Thyroid gland (tissue), 4 donors: ENCODE results near the gene DNASE2. TPM values are rescaled to one million over a fixed set of nuclear protein-coding genes. Genes with fewer than 3 reads are reported as not detected.

ENCODE experiments used
- DNase-seq, 2 donors: peaks; one replicate each; pipeline ENCODE4 v3.0.0-alpha.2; 2019
- H3K27ac ChIP-seq, 3 donors: fragments of 200-600 bp; sonication (generic); 1 replicate in 2 of 3; 2 replicates in 1 of 3; pipeline ENCODE4 v1.5.1; 2016 to 2019; ENCODE audit warnings: mild to moderate bottlenecking in 1 of 3, moderate library complexity in 1 of 3
- H3K27me3 ChIP-seq: fragments of 200-600 bp; sonication (generic); one replicate; pipeline ENCODE4 v1.5.1; 2019
- H3K36me3 ChIP-seq, 2 donors: fragments of 200-600 bp; sonication (generic); one replicate each; pipeline ENCODE4 v1.5.1; 2016 to 2019
- H3K4me1 ChIP-seq, 2 donors: fragments of 200-600 bp; sonication (generic); one replicate each; pipeline ENCODE4 v1.5.1; 2017 to 2019
- H3K4me3 ChIP-seq, 3 donors: fragments of 200-600 bp; sonication (generic); replicated peaks in 1 of 3; 1 replicate in 2 of 3; 2 replicates in 1 of 3; pipeline ENCODE4 v1.5.1; 2016; ENCODE audit warnings: mild to moderate bottlenecking in 1 of 3
- H3K9me3 ChIP-seq: fragments of 200-600 bp; sonication (generic); one replicate; pipeline ENCODE4 v1.5.1; 2017
- CTCF ChIP-seq, 6 experiments: fragments of 200-600 bp in 3 of 6; fragments of 450-650 bp in 3 of 6; sonication (generic) in 3 of 6; IDR thresholded peaks; one replicate each; pipeline ENCODE4 v1.5.1; 2016 to 2019; ENCODE audit warnings: antibody characterized with exemption in 6 of 6, mild to moderate bottlenecking in 2 of 6, inconsistent platforms in 1 of 6, moderate library complexity in 1 of 6
- POLR2A ChIP-seq, 2 donors: fragments of 450-650 bp; IDR thresholded peaks; one replicate each; pipeline ENCODE4 v1.6.1; 2017; ENCODE audit warnings: antibody characterized with exemption in 2 of 2, mild to moderate bottlenecking in 2 of 2, moderate library complexity in 1 of 2
- WGBS, 2 donors: methylation state at CpG; one replicate each; pipeline ENCODE4 v1.1.5; 2017; 5-methylcytosine and 5-hydroxymethylcytosine counted together
- intact Hi-C: fragments of 100-400 bp; cut with DNase I; formaldehyde crosslinking; loops from one replicate; pipeline ENCODE4 v1.15.1; 2023
- total RNA-seq, 4 donors: library from RNA; depleted of rRNA; stranded (reverse); fragments of >200 nt; gene quantifications; one replicate each; pipeline ENCODE4 v1.2.3, GENCODE V29; 2016

The DNASE2 gene
- total RNA-seq, 4 donors from 2014 or later: 35.4 to 67.3 (median 59.1) TPM

GRCh38 chr19:12837225-12837624, 44.0 kb downstream of the DNASE2 start:
- no peaks in the 10 kb centered on the region for H3K9me3 ChIP-seq
- WGBS, 2 donors: 81% methylated on average over 4 of the region's 4 CpGs
- TF ChIP-seq POLR2A (IDR thresholded peaks at IDR 0.05) (no peak), CTCF (IDR thresholded peaks at IDR 0.05) (no peak)

GRCh38 chr19:12836529-12836863, 44.8 kb downstream of the DNASE2 start:
- TF ChIP-seq POLR2A (IDR thresholded peaks at IDR 0.05): no peak
- no peak for TF ChIP-seq CTCF (IDR thresholded peaks at IDR 0.05)
- WGBS, 2 donors: 15 to 19% methylated on average over 6 of the region's 6 CpGs
- no peaks in the 10 kb centered on the region for H3K9me3 ChIP-seq
- no peak overlapping the region for H3K27ac ChIP-seq
- no peak overlapping the region for H3K4me3 ChIP-seq
- intact Hi-C loops: loop anchor here (5.0 kb wide), 1 partner anchor 64 kb away; no protein-coding TSS in a partner anchor
- no peaks in the 10 kb centered on the region for H3K36me3 ChIP-seq
- H3K4me1 ChIP-seq: peaks cover 10 to 26% of the 10 kb centered on the region in 2 donors
- peaks cover 64% of the 10 kb centered on the region for H3K27me3 ChIP-seq
- no peak for DNase-seq

More at GRCh38 chr19:12837225-12837624, 44.0 kb downstream of the DNASE2 start:
- H3K4me1 ChIP-seq: peaks cover 10 to 26% of the 10 kb centered on the region in 2 donors
- H3K27me3 ChIP-seq: peaks cover 67% of the 10 kb centered on the region
- DNase-seq: no peak
- H3K4me3 ChIP-seq: no peak overlapping the region
- intact Hi-C loops: loop anchor here (5.0 kb wide), 1 partner anchor 65 kb away; no protein-coding TSS in a partner anchor
- H3K27ac ChIP-seq: no peak overlapping the region
- no peaks in the 10 kb centered on the region for H3K36me3 ChIP-seq

GRCh38 chr19:12834976-12835757, 46.1 kb downstream of the DNASE2 start:
- Histone ChIP-seq H3K36me3 (no peaks in the 10 kb centered on the region), H3K4me1 (peaks cover 7 to 26% of the 10 kb centered on the region in 2 donors), H3K27ac (no peak overlapping the region), H3K4me3 (no peak overlapping the region), H3K9me3 (no peaks in the 10 kb centered on the region), H3K27me3 (peaks cover 54% of the 10 kb centered on the region)
- 5 to 6% methylated on average over 26 to 36 of the region's 39 CpGs for WGBS, 2 donors
- peak in 1 of 2 donors; percentile 20 for DNase-seq
- intact Hi-C loops: loop anchor here (5.0 kb wide), 1 partner anchor 63 kb away; no protein-coding TSS in a partner anchor
- TF ChIP-seq CTCF (IDR thresholded peaks at IDR 0.05): no peak
- no peak for TF ChIP-seq POLR2A (IDR thresholded peaks at IDR 0.05)

DNA sequence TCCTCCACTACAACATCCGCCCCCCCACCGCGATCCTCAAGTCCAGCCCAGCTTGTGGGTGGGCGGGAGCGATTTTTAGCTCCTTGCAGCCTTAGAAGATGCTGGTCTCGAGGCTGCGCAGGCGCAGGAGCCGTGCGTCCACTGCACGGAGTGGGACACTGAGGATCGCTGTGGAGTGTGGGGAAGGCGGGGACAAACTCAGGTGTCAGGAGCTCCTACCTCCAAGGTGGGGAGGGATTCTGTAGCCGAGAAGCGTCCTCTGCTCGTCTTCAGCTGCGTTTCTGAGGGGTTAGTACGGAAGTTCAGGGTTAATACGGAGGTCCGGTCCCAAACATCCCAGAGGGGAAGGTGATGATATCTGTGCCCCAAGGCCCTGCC, 46.7 kb downstream of the DNASE2 start, which contains the start of gene RTBDN:
RTBDN (minus strand) TSS at position 14 of the 378 bp plus-strand sequence. CDS start 4,600 bp downstream, outside the sequence.
- Histone ChIP-seq H3K4me1 (peaks cover 7 to 26% of the 10 kb centered on the region in 2 donors), H3K4me3 (peak within 1 kb of the TSS in 1 of 3 donors; percentile 24), H3K27ac (no peak within 1 kb of the TSS), H3K9me3 (no peaks in the 10 kb centered on the region), H3K27me3 (peaks cover 54% of the 10 kb centered on the region), H3K36me3 (no peaks in the 10 kb centered on the region)
- intact Hi-C loops: no loop called here
- no peak for DNase-seq
- TF ChIP-seq POLR2A (IDR thresholded peaks at IDR 0.05) (no peak), CTCF (IDR thresholded peaks at IDR 0.05) (no peak)
- WGBS, 2 donors: 9 to 10% methylated on average over 19 to 20 of the region's 20 CpGs
